Measurements from ENCODE around the gene SNRNP70.

The SNRNP70 gene

GRCh38 chr19:49061445-49061844 is 23.8 kb upstream of the SNRNP70 start:
- in situ Hi-C loops (cut with HindIII; ENCODE audit: low sequenced_read_pairs) = no loop called here
- no peak for TF ChIP-seq CTCF (IDR thresholded peaks at IDR 0.05; ENCODE audit: low read depth, low read length)
- DNase-seq (ENCODE audit: low read depth, low spot score) = no peak
- H3K4me3 ChIP-seq (ENCODE audit: low read depth, low read length) = no peak overlapping the region

- DNase-seq (ENCODE audit: low read depth, low spot score) = no peak
- H3K4me3 ChIP-seq (ENCODE audit: low read depth, low read length) = no peak overlapping the region
- in situ Hi-C loops (cut with HindIII; ENCODE audit: low sequenced_read_pairs) = no loop called here
- no peak for TF ChIP-seq CTCF (IDR thresholded peaks at IDR 0.05; ENCODE audit: low read depth, low read length)
Observed at GRCh38 chr19:49064029-49064629, 21.1 kb upstream of the SNRNP70 start.

GRCh38 chr19:49064768-49065611 is 20.3 kb upstream of the SNRNP70 start, which contains the start of gene NTF4:
Gene NTF4 (minus strand): TSS chr19:49064818. CDS start chr19:49061997, 2,821 bp downstream.
- peak within 1 kb of the TSS; percentile 27 for H3K4me3 ChIP-seq (ENCODE audit: low read depth, low read length)
- in situ Hi-C loops (cut with HindIII; ENCODE audit: low sequenced_read_pairs) = no loop called here
- DNase-seq (ENCODE audit: low read depth, low spot score) = no peak
- no peak for TF ChIP-seq CTCF (IDR thresholded peaks at IDR 0.05; ENCODE audit: low read depth, low read length)

GRCh38 chr19:49065905-49066512 is 19.2 kb upstream of the SNRNP70 start:
- in situ Hi-C loops (cut with HindIII; ENCODE audit: low sequenced_read_pairs) = no loop called here
- H3K4me3 ChIP-seq (ENCODE audit: low read depth, low read length) = no peak overlapping the region
- no peak for DNase-seq (ENCODE audit: low read depth, low spot score)
- no peak for TF ChIP-seq CTCF (IDR thresholded peaks at IDR 0.05; ENCODE audit: low read depth, low read length)

GRCh38 chr19:49067554-49067953 is 17.7 kb upstream of the SNRNP70 start:
- no peak for TF ChIP-seq CTCF (IDR thresholded peaks at IDR 0.05; ENCODE audit: low read depth, low read length)
- DNase-seq (ENCODE audit: low read depth, low spot score) = no peak
- in situ Hi-C loops (cut with HindIII; ENCODE audit: low sequenced_read_pairs) = no loop called here
- no peak overlapping the region for H3K4me3 ChIP-seq (ENCODE audit: low read depth, low read length)

GRCh38 chr19:49069026-49069425 is 16.2 kb upstream of the SNRNP70 start:
- H3K4me3 ChIP-seq (ENCODE audit: low read depth, low read length) = no peak overlapping the region
- TF ChIP-seq CTCF (IDR thresholded peaks at IDR 0.05; ENCODE audit: low read depth, low read length) = no peak
- DNase-seq (ENCODE audit: low read depth, low spot score) = no peak
- in situ Hi-C loops (cut with HindIII; ENCODE audit: low sequenced_read_pairs) = no loop called here

All from astrocyte of the spinal cord (primary cell).